Stomach (tissue), 9 donors: ENCODE data around the gene TMPRSS7. TPM values are rescaled to one million over a fixed set of nuclear protein-coding genes. Genes with fewer than 3 reads are reported as not detected.

Source experiments
- DNase-seq, 2 donors: peaks; one replicate each; pipeline versions ENCODE4 v3.0.0 to v3.0.0-alpha.2; 2013 to 2019
- H3K27ac ChIP-seq, 5 donors: fragments of 200-600 bp in 4 of 5; sonication (generic) in 4 of 5; one replicate each; pipeline ENCODE4 v1.5.1; 2013 to 2019; ENCODE audit warnings: mild to moderate bottlenecking in 1 of 5, moderate library complexity in 1 of 5
- H3K27me3 ChIP-seq, 3 donors: fragments of 200-600 bp; sonication (generic); one replicate each; pipeline ENCODE4 v1.5.1; 2017 to 2019; ENCODE audit warnings: mixed run types in 1 of 3
- H3K36me3 ChIP-seq, 4 donors: fragments of 200-600 bp; sonication (generic); 1 replicate in 3 of 4; 2 replicates in 1 of 4; pipeline ENCODE4 v1.5.1; 2016 to 2019
- H3K4me1 ChIP-seq, 4 donors: fragments of 200-600 bp; sonication (generic); one replicate each; pipeline ENCODE4 v1.5.1; 2016 to 2019
- H3K4me3 ChIP-seq, 4 donors: fragments of 200-600 bp; sonication (generic) in 3 of 4; one replicate each; pipeline ENCODE4 v1.5.1; 2016 to 2019; ENCODE audit warnings: mild to moderate bottlenecking in 1 of 4
- H3K9me3 ChIP-seq, 4 donors: fragments of 200-600 bp; sonication (generic); one replicate each; pipeline ENCODE4 v1.5.1; 2016 to 2019
- CTCF ChIP-seq, 7 experiments: fragments of 450-650 bp in 4 of 7; fragments of 200-600 bp in 3 of 7; sonication (generic) in 3 of 7; IDR thresholded peaks; one replicate each; pipeline ENCODE4 v1.5.1; 2016 to 2019; ENCODE audit warnings: antibody characterized with exemption in 7 of 7, control low read depth in 2 of 7, mild to moderate bottlenecking in 1 of 7
- EP300 ChIP-seq: sonication (generic); formaldehyde crosslinking; IDR thresholded peaks from one replicate; pipeline ENCODE4 v1.6.1; 2017; ENCODE audit warnings: antibody characterized with exemption
- POLR2A ChIP-seq, 4 donors: fragments of 450-650 bp; IDR thresholded peaks; one replicate each; pipeline ENCODE4 v1.6.1; 2016; ENCODE audit warnings: antibody characterized with exemption in 4 of 4, control low read depth in 2 of 4, mild to moderate bottlenecking in 1 of 4, moderate library complexity in 1 of 4
- POLR2AphosphoS5 ChIP-seq, 3 donors: sonication (generic); formaldehyde crosslinking; IDR thresholded peaks; one replicate each; pipeline ENCODE4 v1.6.1; 2016; ENCODE audit warnings: antibody characterized with exemption in 3 of 3
- WGBS, 5 donors: extraction: QIAGEN DNeasy Blood & Tissue Kit in 3 of 5; methylation state at CpG; one replicate each; pipeline versions ENCODE4 v1.1.5 to v1.1.7; 2013 to 2018; 5-methylcytosine and 5-hydroxymethylcytosine counted together
- intact Hi-C: fragments of 100-400 bp; cut with DNase I; formaldehyde crosslinking; loops from one replicate; pipeline ENCODE4 v1.15.1; 2023; ENCODE audit warnings: low total_unique reads
- polyA plus RNA-seq, 3 donors: library from polyadenylated mRNA; stranded (reverse); fragments of 200-250 nt; gene quantifications; one replicate each; pipeline ENCODE4 v1.2.3, GENCODE V29; 2013
- total RNA-seq, 5 donors: library from RNA; depleted of rRNA; stranded (reverse); fragments of >200 nt; gene quantifications; one replicate each; pipeline versions ENCODE4 v1.1.0 to v1.2.3, GENCODE V29; 2014 to 2016
- donor health status: healthy with polysubstance abuse.
- donor health status: Bipolar disorder and iron deficiency.
- donor health status: healthy.

Gene TMPRSS7
- total and polyA plus RNA-seq, 8 donors: 0.08 to 0.45 (median 0.12) TPM; not detected in 5

GRCh38 chr3:111993038-111993437, 41.5 kb upstream of the TMPRSS7 start:
- H3K27ac ChIP-seq: no peak overlapping the region
- H3K27me3 ChIP-seq: peaks cover 0 to 2% (median under 1%) of the 10 kb centered on the region in 3 donors
- no peak for TF ChIP-seq CTCF (IDR thresholded peaks at IDR 0.05)
- no peak for TF ChIP-seq EP300
- TF ChIP-seq POLR2AphosphoS5 (IDR thresholded peaks at IDR 0.05): no peak
- TF ChIP-seq POLR2A (IDR thresholded peaks at IDR 0.05): no peak
- no peaks in the 10 kb centered on the region for H3K9me3 ChIP-seq
- intact Hi-C loops: no loop called here
- no peak overlapping the region for H3K4me3 ChIP-seq
- peaks cover 0 to 9% (median 0%) of the 10 kb centered on the region in 4 donors for H3K4me1 ChIP-seq
- H3K36me3 ChIP-seq: peaks cover 6 to 37% (median 32%) of the 10 kb centered on the region in 4 donors
- DNase-seq: no peak
- WGBS, 5 donors: 70 to 100% (median 89%) methylated on average over 2 of the region's 2 CpGs

DNA sequence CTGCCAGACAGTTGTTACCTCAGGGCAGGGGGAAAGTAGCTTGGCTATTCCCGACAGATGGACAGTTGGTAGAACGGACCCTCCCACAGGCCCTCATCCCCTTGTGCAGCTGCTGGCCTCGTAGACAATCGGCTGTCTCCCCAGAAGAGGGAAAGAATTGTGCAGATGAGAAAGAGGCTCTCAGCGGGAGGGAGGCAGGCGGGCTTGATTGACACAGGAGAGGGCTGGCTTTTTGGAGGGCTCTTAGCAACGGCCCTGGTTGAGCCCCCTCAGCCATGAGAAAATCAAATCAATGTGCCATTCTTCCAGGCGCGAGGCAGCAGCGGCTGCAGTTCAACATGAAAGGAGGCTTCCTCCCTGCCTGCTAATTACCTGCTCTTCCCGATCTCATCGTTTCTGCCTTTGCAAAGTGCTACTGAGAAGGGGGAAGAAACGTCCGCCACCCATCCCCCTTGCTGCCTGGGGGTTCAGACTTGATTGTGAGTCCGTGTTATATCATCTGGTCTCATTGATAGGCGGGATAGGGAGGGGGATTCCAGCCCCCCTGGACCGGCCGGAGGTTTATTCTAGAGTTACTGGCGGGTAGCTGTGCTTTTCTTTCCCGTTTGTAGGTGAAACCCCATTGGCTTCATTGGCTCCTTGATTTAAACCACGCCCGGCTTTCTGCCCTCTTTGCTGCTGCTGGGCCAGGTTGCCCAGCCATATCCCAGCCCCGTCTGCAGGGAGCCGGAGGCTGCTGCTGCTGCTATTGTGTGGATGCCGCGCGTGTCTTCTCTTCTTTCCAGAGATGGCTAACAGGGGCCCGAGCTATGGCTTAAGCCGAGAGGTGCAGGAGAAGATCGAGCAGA, 35.7 kb upstream of the TMPRSS7 start, which contains the start of gene TAGLN3:
Gene TAGLN3, plus strand, starts transcription at position 287 of the 848 bp plus-strand sequence. Its CDS starts 501 bp downstream, at position 788.
- peaks cover 7 to 16% (median 15%) of the 10 kb centered on the region in 4 donors for H3K4me1 ChIP-seq
- intact Hi-C loops: no loop called here
- 5 to 24% (median 9%) methylated on average over 25 to 30 of the region's 30 CpGs for WGBS, 5 donors

GRCh38 chr3:111999484-112000324, 34.8 kb upstream of the TMPRSS7 start:
- no peaks in the 10 kb centered on the region for H3K36me3 ChIP-seq
- H3K27me3 ChIP-seq: peaks cover 0 to 26% (median 10%) of the 10 kb centered on the region in 3 donors
- no peak overlapping the region for H3K27ac ChIP-seq
- TF ChIP-seq CTCF (IDR thresholded peaks at IDR 0.05) (no peak), POLR2AphosphoS5 (IDR thresholded peaks at IDR 0.05) (no peak), POLR2A (IDR thresholded peaks at IDR 0.05) (no peak), EP300 (no peak)
- 27 to 46% (median 30%) methylated on average over 14 to 19 of the region's 19 CpGs for WGBS, 5 donors
- H3K4me1 ChIP-seq: peaks cover 7 to 16% (median 15%) of the 10 kb centered on the region in 4 donors
- no peak for DNase-seq
- H3K4me3 ChIP-seq: peak overlapping the region; percentile 37 to 51 (median 42)
- H3K9me3 ChIP-seq: no peaks in the 10 kb centered on the region
- intact Hi-C loops: no loop called here

More for the DNA sequence above, 35.7 kb upstream of the TMPRSS7 start, which contains the start of gene TAGLN3:
- H3K27ac ChIP-seq: no peak within 1 kb of the TSS
- peak within 1 kb of the TSS; percentile 37 to 51 (median 42) for H3K4me3 ChIP-seq
- peak; percentile 54 to 67 for DNase-seq
- no peaks in the 10 kb centered on the region for H3K9me3 ChIP-seq
- H3K36me3 ChIP-seq: peaks cover 0 to under 1% (median 0%) of the 10 kb centered on the region in 4 donors
- no peak for TF ChIP-seq CTCF (IDR thresholded peaks at IDR 0.05)
- H3K27me3 ChIP-seq: peaks cover 0 to 26% (median 10%) of the 10 kb centered on the region in 3 donors

DNA sequence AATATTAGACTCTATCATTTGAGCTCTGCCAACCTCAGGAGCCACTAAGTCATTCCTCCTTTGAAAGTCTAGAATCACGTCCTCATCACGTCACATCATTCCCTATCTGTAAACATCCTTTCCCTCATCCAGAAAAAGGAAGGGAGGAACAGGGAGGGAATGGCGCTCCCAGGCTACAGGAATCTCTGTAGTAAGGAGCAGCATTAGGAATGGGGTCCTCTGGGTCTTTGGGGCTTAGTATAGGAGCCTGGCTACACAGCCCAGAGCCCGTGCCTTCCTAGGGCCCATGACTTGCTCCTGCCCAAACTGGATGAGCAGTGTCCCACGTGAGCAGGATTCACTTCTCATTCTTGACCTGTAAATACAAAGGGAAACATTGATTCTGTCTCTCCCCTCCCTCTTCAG, 34.2 kb upstream of the TMPRSS7 start:
- Histone ChIP-seq H3K27me3 (peaks cover 0 to 26% (median 10%) of the 10 kb centered on the region in 3 donors), H3K4me3 (no peak overlapping the region), H3K27ac (no peak overlapping the region), H3K36me3 (no peaks in the 10 kb centered on the region), H3K9me3 (no peaks in the 10 kb centered on the region), H3K4me1 (peaks cover 7 to 16% (median 15%) of the 10 kb centered on the region in 4 donors)
- WGBS, 5 donors: 91 to 94% (median 92%) methylated on average over 5 of the region's 5 CpGs
- DNase-seq: no peak
- intact Hi-C loops: no loop called here
- TF ChIP-seq POLR2AphosphoS5 (IDR thresholded peaks at IDR 0.05): no peak
- TF ChIP-seq EP300: no peak
- TF ChIP-seq CTCF (IDR thresholded peaks at IDR 0.05): no peak
- TF ChIP-seq POLR2A (IDR thresholded peaks at IDR 0.05): no peak
